Osteoblast (primary cell): ENCODE data around the gene ZMIZ1. TPM values are rescaled to one million over a fixed set of nuclear protein-coding genes. Genes with fewer than 3 reads are reported as not detected.
A peak's percentile ranks its signal among the peaks of the same experiment; 100 is the strongest.

Experiments
- DNase-seq: peaks from one replicate; pipeline ENCODE4 v3.0.0; 2011; ENCODE audit warnings: low spot score, mixed read lengths; ENCODE audit not compliant: insufficient read length; ENCODE audit errors: missing footprints
- H2AFZ ChIP-seq: 2 replicates; pipeline ENCODE4 v1.6.0; 2011; ENCODE audit warnings: mild to moderate bottlenecking, low read length
- H3K27ac ChIP-seq: 2 replicates; pipeline ENCODE4 v1.5.1; 2011; ENCODE audit warnings: mild to moderate bottlenecking, low read depth, low read length, moderate library complexity
- H3K27me3 ChIP-seq: 2 replicates; pipeline ENCODE4 v1.6.0; 2012; ENCODE audit warnings: mild to moderate bottlenecking, control low read depth, inconsistent platforms, low read length, moderate library complexity; ENCODE audit not compliant: insufficient read depth
- H3K36me3 ChIP-seq: 2 replicates; pipeline ENCODE4 v1.5.1; 2011; ENCODE audit warnings: mild to moderate bottlenecking, low read length, control low read depth, moderate library complexity; ENCODE audit not compliant: insufficient read depth
- H3K4me1 ChIP-seq: 2 replicates; pipeline ENCODE4 v1.5.1; 2011; ENCODE audit warnings: mild to moderate bottlenecking, low read length, control low read depth, moderate library complexity; ENCODE audit not compliant: insufficient read depth
- H3K4me2 ChIP-seq: 2 replicates; pipeline ENCODE4 v1.6.0; 2011; ENCODE audit warnings: mild to moderate bottlenecking, low read length; ENCODE audit not compliant: insufficient read depth
- H3K4me3 ChIP-seq: fragments of 200-600 bp; sonication (generic); 3 replicates; pipeline ENCODE4 v1.5.1; 2012; ENCODE audit warnings: mild to moderate bottlenecking, low read length, inconsistent platforms; ENCODE audit not compliant: insufficient read depth
- H3K79me2 ChIP-seq: 2 replicates; pipeline ENCODE4 v1.6.0; 2012; ENCODE audit warnings: mild to moderate bottlenecking, low read length, control low read depth, inconsistent platforms; ENCODE audit not compliant: insufficient read depth
- H3K9me3 ChIP-seq: 2 replicates; pipeline ENCODE4 v1.5.1; 2011; ENCODE audit warnings: low read depth, low read length, control low read depth
- H4K20me1 ChIP-seq: 2 replicates; pipeline ENCODE4 v1.6.0; 2012; ENCODE audit warnings: mild to moderate bottlenecking, low read length, control low read depth; ENCODE audit not compliant: insufficient read depth
- CTCF ChIP-seq: IDR thresholded peaks from 2 replicates; pipeline ENCODE4 v1.5.1; 2011; ENCODE audit warnings: mild to moderate bottlenecking, low read depth, low read length, moderate library complexity; ENCODE audit errors: extremely low read depth
- total RNA-seq: library from RNA; depleted of rRNA; stranded (reverse); fragments of >200 nt; gene quantifications from 2 replicates; pipeline ENCODE4 v1.2.3, GENCODE V29; 2012

Gene ZMIZ1
- total RNA-seq, 1 donor = 40.9 TPM

- TF ChIP-seq CTCF = no peak
- H2AFZ ChIP-seq = no peak overlapping the region
- H3K79me2 ChIP-seq = peaks cover 24% of the 10 kb centered on the region
- peak overlapping the region; percentile 23 for H3K27ac ChIP-seq
- no peak overlapping the region for H3K4me3 ChIP-seq
- DNase-seq = no peak
- no peaks in the 10 kb centered on the region for H3K9me3 ChIP-seq
- peaks cover 84% of the 10 kb centered on the region for H3K36me3 ChIP-seq
- peaks cover 53% of the 10 kb centered on the region for H4K20me1 ChIP-seq
- H3K4me2 ChIP-seq = no peak overlapping the region
- H3K27me3 ChIP-seq = no peaks in the 10 kb centered on the region
- no peaks in the 10 kb centered on the region for H3K4me1 ChIP-seq
Measured at GRCh38 chr10:79209340-79209739, 140.6 kb downstream of the ZMIZ1 start.

GRCh38 chr10:79209831-79210230 lies 141.1 kb downstream of the ZMIZ1 start:
- no peak overlapping the region for H3K4me3 ChIP-seq
- peaks cover 19% of the 10 kb centered on the region for H3K79me2 ChIP-seq
- H4K20me1 ChIP-seq = peaks cover 50% of the 10 kb centered on the region
- no peak for TF ChIP-seq CTCF
- H3K36me3 ChIP-seq = peaks cover 82% of the 10 kb centered on the region
- H3K27ac ChIP-seq = no peak overlapping the region
- H3K4me2 ChIP-seq = no peak overlapping the region
- no peaks in the 10 kb centered on the region for H3K27me3 ChIP-seq
- no peak overlapping the region for H2AFZ ChIP-seq
- no peaks in the 10 kb centered on the region for H3K4me1 ChIP-seq
- no peak for DNase-seq
- no peaks in the 10 kb centered on the region for H3K9me3 ChIP-seq

- H3K4me1 ChIP-seq = no peaks in the 10 kb centered on the region
- no peak overlapping the region for H3K4me2 ChIP-seq
- H3K27me3 ChIP-seq = no peaks in the 10 kb centered on the region
- no peak for DNase-seq
- H4K20me1 ChIP-seq = peaks cover 47% of the 10 kb centered on the region
- no peak overlapping the region for H2AFZ ChIP-seq
- peaks cover 15% of the 10 kb centered on the region for H3K79me2 ChIP-seq
- no peak overlapping the region for H3K4me3 ChIP-seq
- no peak for TF ChIP-seq CTCF
- no peaks in the 10 kb centered on the region for H3K9me3 ChIP-seq
- peaks cover 81% of the 10 kb centered on the region for H3K36me3 ChIP-seq
- no peak overlapping the region for H3K27ac ChIP-seq
Measured at GRCh38 chr10:79210672-79211071, 141.9 kb downstream of the ZMIZ1 start.

GRCh38 chr10:79211616-79212015 lies 142.8 kb downstream of the ZMIZ1 start:
- peaks cover 13% of the 10 kb centered on the region for H3K79me2 ChIP-seq
- no peaks in the 10 kb centered on the region for H3K9me3 ChIP-seq
- H3K4me1 ChIP-seq = no peaks in the 10 kb centered on the region
- H3K27me3 ChIP-seq = no peaks in the 10 kb centered on the region
- peaks cover 44% of the 10 kb centered on the region for H4K20me1 ChIP-seq
- no peak for TF ChIP-seq CTCF
- no peak overlapping the region for H2AFZ ChIP-seq
- no peak overlapping the region for H3K4me2 ChIP-seq
- peaks cover 85% of the 10 kb centered on the region for H3K36me3 ChIP-seq
- H3K4me3 ChIP-seq = no peak overlapping the region
- H3K27ac ChIP-seq = no peak overlapping the region
- DNase-seq = no peak
